ENCODE measurements around the gene GUSB. TPM values are rescaled to one million over a fixed set of nuclear protein-coding genes. Genes with fewer than 3 reads are reported as not detected.

The GUSB gene
- total RNA-seq, 1 donor from 2014 or later, result 43.4 TPM

- Mint-ChIP-seq H3K27ac (ENCODE audit: unreplicated experiment) (no peak overlapping the region), H3K4me1 (ENCODE audit: low read depth, unreplicated experiment) (no peaks in the 10 kb centered on the region), H3K4me3 (ENCODE audit: unreplicated experiment) (no peak overlapping the region), H3K36me3 (ENCODE audit: unreplicated experiment) (no peaks in the 10 kb centered on the region), H3K27me3 (ENCODE audit: unreplicated experiment) (no peaks in the 10 kb centered on the region), H3K9me3 (ENCODE audit: unreplicated experiment) (no peaks in the 10 kb centered on the region)
- TF ChIP-seq CTCF (IDR thresholded peaks at IDR 0.05; ENCODE audit: partially characterized antibody, unreplicated experiment), result no peak
- no peak for DNase-seq
Measured at GRCh38 chr7:65955718-65956117, 26.3 kb downstream of the GUSB start.

- no peak overlapping the region for H3K4me3 Mint-ChIP-seq (ENCODE audit: unreplicated experiment)
- no peak for DNase-seq
- no peaks in the 10 kb centered on the region for H3K27me3 Mint-ChIP-seq (ENCODE audit: unreplicated experiment)
- H3K27ac Mint-ChIP-seq (ENCODE audit: unreplicated experiment), result no peak overlapping the region
- H3K9me3 Mint-ChIP-seq (ENCODE audit: unreplicated experiment), result no peaks in the 10 kb centered on the region
- no peak for TF ChIP-seq CTCF (IDR thresholded peaks at IDR 0.05; ENCODE audit: partially characterized antibody, unreplicated experiment)
- no peaks in the 10 kb centered on the region for H3K36me3 Mint-ChIP-seq (ENCODE audit: unreplicated experiment)
- no peaks in the 10 kb centered on the region for H3K4me1 Mint-ChIP-seq (ENCODE audit: low read depth, unreplicated experiment)
Measured at GRCh38 chr7:65953890-65954450, 28.0 kb downstream of the GUSB start.

- Mint-ChIP-seq H3K36me3 (ENCODE audit: unreplicated experiment) (no peaks in the 10 kb centered on the region), H3K27me3 (ENCODE audit: unreplicated experiment) (no peaks in the 10 kb centered on the region), H3K9me3 (ENCODE audit: unreplicated experiment) (no peaks in the 10 kb centered on the region), H3K4me1 (ENCODE audit: low read depth, unreplicated experiment) (no peaks in the 10 kb centered on the region), H3K4me3 (ENCODE audit: unreplicated experiment) (no peak overlapping the region), H3K27ac (ENCODE audit: unreplicated experiment) (no peak overlapping the region)
- no peak for DNase-seq
- no peak for TF ChIP-seq CTCF (IDR thresholded peaks at IDR 0.05; ENCODE audit: partially characterized antibody, unreplicated experiment)
Measured at GRCh38 chr7:65953001-65953720, 28.9 kb downstream of the GUSB start.

- no peak for DNase-seq
- H3K4me1 Mint-ChIP-seq (ENCODE audit: low read depth, unreplicated experiment), result no peaks in the 10 kb centered on the region
Measured at GRCh38 chr7:65951837-65952578, 30.0 kb downstream of the GUSB start.

More at GRCh38 chr7:65951837-65952578, 30.0 kb downstream of the GUSB start:
- TF ChIP-seq CTCF (IDR thresholded peaks at IDR 0.05; ENCODE audit: partially characterized antibody, unreplicated experiment), result no peak
- H3K36me3 Mint-ChIP-seq (ENCODE audit: unreplicated experiment), result no peaks in the 10 kb centered on the region
- H3K27ac Mint-ChIP-seq (ENCODE audit: unreplicated experiment), result no peak overlapping the region
- no peaks in the 10 kb centered on the region for H3K9me3 Mint-ChIP-seq (ENCODE audit: unreplicated experiment)
- H3K4me3 Mint-ChIP-seq (ENCODE audit: unreplicated experiment), result no peak overlapping the region
- H3K27me3 Mint-ChIP-seq (ENCODE audit: unreplicated experiment), result no peaks in the 10 kb centered on the region

Data from glutamatergic neuron (in vitro differentiated cells).